Astrocyte (in vitro differentiated cells and primary cell): ENCODE measurements around the gene SUSD4. TPM values are rescaled to one million over a fixed set of nuclear protein-coding genes. Genes with fewer than 3 reads are reported as not detected.

Experiments
- DNase-seq: peaks from one replicate; pipeline ENCODE4 v3.0.0-alpha.2; 2010; ENCODE audit warnings: low read depth
- FAIRE-seq: peaks from 2 replicates; lab custom pipeline; 2011; peaks lifted over from hg19 to GRCh38; lab: Jason Lieb, UNC
- H2AFZ ChIP-seq: 2 replicates; pipeline ENCODE4 v1.6.0; 2012; ENCODE audit warnings: low read depth, low read length, inconsistent platforms
- H3K27ac ChIP-seq: 2 replicates; pipeline ENCODE4 v1.5.1; 2011; ENCODE audit warnings: low read depth, low read length, inconsistent platforms
- H3K27me3 ChIP-seq: 2 replicates; pipeline ENCODE4 v1.6.0; 2011; ENCODE audit warnings: low read length, inconsistent platforms; ENCODE audit not compliant: insufficient read depth
- H3K36me3 ChIP-seq: 2 replicates; pipeline ENCODE4 v1.5.1; 2011; ENCODE audit warnings: low read length, inconsistent platforms; ENCODE audit not compliant: insufficient read depth
- H3K4me1 ChIP-seq: 2 replicates; pipeline ENCODE4 v1.5.1; 2011; ENCODE audit warnings: low read length, inconsistent platforms; ENCODE audit not compliant: insufficient read depth
- H3K4me2 ChIP-seq: 2 replicates; pipeline ENCODE4 v1.6.0; 2012; ENCODE audit warnings: low read length, inconsistent platforms
- H3K4me3 ChIP-seq: 2 replicates; pipeline ENCODE4 v1.5.1; 2011; ENCODE audit warnings: low read depth, mild to moderate bottlenecking, low read length, inconsistent platforms; ENCODE audit not compliant: insufficient read depth
- H3K79me2 ChIP-seq: 2 replicates; pipeline ENCODE4 v1.6.0; 2012; ENCODE audit warnings: mild to moderate bottlenecking, low read length, inconsistent platforms; ENCODE audit not compliant: insufficient read depth
- H3K9ac ChIP-seq: 2 replicates; pipeline ENCODE4 v1.6.0; 2012; ENCODE audit warnings: mild to moderate bottlenecking, low read length, inconsistent platforms
- H3K9me3 ChIP-seq: 2 replicates; pipeline ENCODE4 v1.5.1; 2012; ENCODE audit warnings: low read depth, mild to moderate bottlenecking, low read length, inconsistent platforms; ENCODE audit not compliant: insufficient read depth
- H4K20me1 ChIP-seq: 2 replicates; pipeline ENCODE4 v1.6.0; 2012; ENCODE audit warnings: low read length, inconsistent platforms; ENCODE audit not compliant: insufficient read depth
- H3K27ac Mint-ChIP-seq: one replicate; pipeline ENCODE4 v1.8.0; 2021; ENCODE audit warnings: mild to moderate bottlenecking, mixed read lengths; ENCODE audit not compliant: unreplicated experiment
- H3K27me3 Mint-ChIP-seq: one replicate; pipeline ENCODE4 v1.8.0; 2021; ENCODE audit warnings: low read depth, mixed read lengths; ENCODE audit not compliant: unreplicated experiment
- H3K36me3 Mint-ChIP-seq: one replicate; pipeline ENCODE4 v1.8.0; 2021; ENCODE audit warnings: low read depth, mixed read lengths; ENCODE audit not compliant: unreplicated experiment
- H3K4me1 Mint-ChIP-seq: one replicate; pipeline ENCODE4 v1.8.0; 2021; ENCODE audit warnings: low read depth, mixed read lengths; ENCODE audit not compliant: unreplicated experiment
- H3K4me3 Mint-ChIP-seq: one replicate; pipeline ENCODE4 v1.8.0; 2021; ENCODE audit warnings: mild to moderate bottlenecking, moderate library complexity, mixed read lengths; ENCODE audit not compliant: unreplicated experiment
- H3K9me3 Mint-ChIP-seq: one replicate; pipeline ENCODE4 v1.8.0; 2021; ENCODE audit warnings: mild to moderate bottlenecking, mixed read lengths; ENCODE audit not compliant: unreplicated experiment
- EZH2 ChIP-seq: IDR thresholded peaks from 2 replicates; pipeline ENCODE4 v1.6.1; 2012; ENCODE audit warnings: mild to moderate bottlenecking, low read length, inconsistent platforms; ENCODE audit not compliant: insufficient read depth
- total RNA-seq: library from RNA; stranded (reverse); gene quantifications from 2 replicates; pipeline ENCODE4 v1.2.1, GENCODE V29; 2021
- TF ChIP-seq, protein P1 (sequence below): IDR thresholded peaks from 2 replicates; pipeline ENCODE4 v1.5.1; 2011; ENCODE audit warnings: low read depth, mild to moderate bottlenecking, inconsistent platforms, low read length, moderate library complexity; ENCODE audit not compliant: insufficient read depth

SUSD4 gene
- total RNA-seq, 1 donor from 2014 or later, result 9.2 TPM

DNA sequence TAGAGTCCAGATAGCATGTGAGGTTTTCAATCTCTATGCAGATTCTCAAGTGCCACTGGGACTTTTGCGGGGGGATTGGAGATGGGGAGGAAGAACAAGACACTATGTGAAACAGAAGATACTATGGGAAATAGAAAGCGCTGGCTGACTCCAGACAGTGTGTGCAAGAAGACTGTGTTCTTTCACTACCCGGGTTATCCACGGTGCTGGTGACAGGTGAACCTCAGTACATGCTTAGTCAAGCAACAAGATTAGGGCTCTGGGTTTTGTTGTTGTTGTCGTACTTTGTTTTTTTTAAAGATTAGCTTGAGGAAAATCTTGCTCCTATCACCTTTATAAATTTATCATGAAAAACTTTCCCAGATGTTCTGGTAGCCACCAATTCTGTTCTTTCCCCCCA is 56.4 kb downstream of the SUSD4 start:
- H3K27me3 Mint-ChIP-seq, result no peaks in the 10 kb centered on the region
- H3K4me1 ChIP-seq, result no peaks in the 10 kb centered on the region
- no peak overlapping the region for H3K9ac ChIP-seq
- H3K4me2 ChIP-seq, result no peak overlapping the region
- no peaks in the 10 kb centered on the region for H3K27me3 ChIP-seq
- FAIRE-seq (no peak), DNase-seq (no peak)
- H3K36me3 Mint-ChIP-seq, result no peaks in the 10 kb centered on the region
- no peak overlapping the region for H3K27ac ChIP-seq
- no peaks in the 10 kb centered on the region for H4K20me1 ChIP-seq
- peaks cover 7% of the 10 kb centered on the region for H3K4me1 Mint-ChIP-seq
- no peak overlapping the region for H3K4me3 Mint-ChIP-seq
- no peaks in the 10 kb centered on the region for H3K36me3 ChIP-seq
- peaks cover 5% of the 10 kb centered on the region for H3K9me3 Mint-ChIP-seq
- H3K4me3 ChIP-seq, result no peak overlapping the region
- H3K79me2 ChIP-seq, result no peaks in the 10 kb centered on the region
- H3K27ac Mint-ChIP-seq, result no peak overlapping the region
- H2AFZ ChIP-seq, result no peak overlapping the region
- H3K9me3 ChIP-seq, result no peaks in the 10 kb centered on the region
- TF ChIP-seq, protein P1, sequence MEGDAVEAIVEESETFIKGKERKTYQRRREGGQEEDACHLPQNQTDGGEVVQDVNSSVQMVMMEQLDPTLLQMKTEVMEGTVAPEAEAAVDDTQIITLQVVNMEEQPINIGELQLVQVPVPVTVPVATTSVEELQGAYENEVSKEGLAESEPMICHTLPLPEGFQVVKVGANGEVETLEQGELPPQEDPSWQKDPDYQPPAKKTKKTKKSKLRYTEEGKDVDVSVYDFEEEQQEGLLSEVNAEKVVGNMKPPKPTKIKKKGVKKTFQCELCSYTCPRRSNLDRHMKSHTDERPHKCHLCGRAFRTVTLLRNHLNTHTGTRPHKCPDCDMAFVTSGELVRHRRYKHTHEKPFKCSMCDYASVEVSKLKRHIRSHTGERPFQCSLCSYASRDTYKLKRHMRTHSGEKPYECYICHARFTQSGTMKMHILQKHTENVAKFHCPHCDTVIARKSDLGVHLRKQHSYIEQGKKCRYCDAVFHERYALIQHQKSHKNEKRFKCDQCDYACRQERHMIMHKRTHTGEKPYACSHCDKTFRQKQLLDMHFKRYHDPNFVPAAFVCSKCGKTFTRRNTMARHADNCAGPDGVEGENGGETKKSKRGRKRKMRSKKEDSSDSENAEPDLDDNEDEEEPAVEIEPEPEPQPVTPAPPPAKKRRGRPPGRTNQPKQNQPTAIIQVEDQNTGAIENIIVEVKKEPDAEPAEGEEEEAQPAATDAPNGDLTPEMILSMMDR, result no peak
- no peak for TF ChIP-seq EZH2

DNA sequence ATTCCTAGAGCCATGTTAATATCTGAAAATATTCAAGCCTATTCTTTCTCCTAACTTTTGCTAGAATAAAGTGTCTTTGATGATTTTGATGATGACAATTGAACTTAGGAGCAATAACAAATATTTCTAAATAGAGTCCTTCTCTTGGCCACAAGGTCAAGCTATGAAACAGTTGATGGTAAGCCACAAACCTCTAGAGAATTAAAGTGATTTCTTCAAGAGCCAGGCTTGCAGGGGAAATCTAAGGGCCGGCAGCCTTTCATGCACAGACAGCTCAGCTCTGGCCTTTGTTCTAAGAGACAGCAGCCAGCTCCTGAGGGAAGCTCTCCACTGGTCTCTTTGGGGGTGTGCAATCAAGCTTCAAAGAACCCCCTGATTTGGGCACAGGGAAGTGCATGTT is 59.0 kb downstream of the SUSD4 start:
- Histone ChIP-seq H3K4me2 (no peak overlapping the region), H3K4me3 (no peak overlapping the region), H3K9ac (no peak overlapping the region), H3K79me2 (no peaks in the 10 kb centered on the region), H3K27me3 (no peaks in the 10 kb centered on the region), H4K20me1 (no peaks in the 10 kb centered on the region), H3K36me3 (no peaks in the 10 kb centered on the region), H3K4me1 (no peaks in the 10 kb centered on the region), H3K27ac (no peak overlapping the region), H3K9me3 (no peaks in the 10 kb centered on the region), H2AFZ (no peak overlapping the region)
- no peak for TF ChIP-seq EZH2
- TF ChIP-seq, protein P1, result no peak
- DNase-seq (peak; percentile 13), FAIRE-seq (no peak)
- Mint-ChIP-seq H3K27ac (no peak overlapping the region), H3K4me3 (no peak overlapping the region), H3K36me3 (no peaks in the 10 kb centered on the region), H3K9me3 (peaks cover 5% of the 10 kb centered on the region), H3K4me1 (peaks cover 11% of the 10 kb centered on the region), H3K27me3 (no peaks in the 10 kb centered on the region)

DNA sequence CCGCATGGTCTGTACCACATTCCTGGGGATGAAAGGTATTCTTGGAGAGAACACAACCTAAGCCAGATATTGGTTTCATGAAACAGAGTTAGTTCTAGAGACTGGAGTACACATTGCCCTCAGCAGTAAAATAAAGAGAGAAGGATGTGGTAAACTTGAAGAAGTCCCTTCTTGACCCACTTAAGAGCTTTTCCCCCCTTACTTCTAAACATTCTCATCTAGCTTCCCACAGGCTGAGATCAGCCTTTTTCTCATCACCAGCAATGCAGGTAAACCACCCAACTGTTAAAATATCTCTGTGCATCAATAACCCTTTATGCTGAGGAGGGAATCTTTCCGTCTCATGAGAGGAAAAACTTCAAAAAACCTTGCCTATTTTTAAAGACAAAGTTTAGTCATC is 62.6 kb downstream of the SUSD4 start:
- Mint-ChIP-seq H3K36me3 (no peaks in the 10 kb centered on the region), H3K9me3 (peaks cover 5% of the 10 kb centered on the region), H3K4me3 (no peak overlapping the region), H3K27ac (peak overlapping the region; percentile 41), H3K27me3 (no peaks in the 10 kb centered on the region), H3K4me1 (peaks cover 10% of the 10 kb centered on the region)
- Histone ChIP-seq H3K36me3 (no peaks in the 10 kb centered on the region), H3K27ac (no peak overlapping the region), H2AFZ (no peak overlapping the region), H3K4me1 (no peaks in the 10 kb centered on the region), H3K27me3 (no peaks in the 10 kb centered on the region), H4K20me1 (no peaks in the 10 kb centered on the region), H3K79me2 (no peaks in the 10 kb centered on the region), H3K9ac (no peak overlapping the region), H3K9me3 (no peaks in the 10 kb centered on the region), H3K4me2 (no peak overlapping the region), H3K4me3 (no peak overlapping the region)
- TF ChIP-seq, protein P1, result no peak
- TF ChIP-seq EZH2, result no peak
- DNase-seq (no peak), FAIRE-seq (no peak)
